IMR-90 (cell line): Measurements from ENCODE around the gene ZFAND2A. TPM values are rescaled to one million over a fixed set of nuclear protein-coding genes. Genes with fewer than 3 reads are reported as not detected.

ENCODE experiments used
- ATAC-seq: fragments of 200-7000 bp; cut with Tn5 transposase; 2 replicates; pipeline ENCODE4 v1.9.1; 2020; ENCODE audit warnings: low read depth, mild to moderate bottlenecking, moderate library complexity
- BruUV-seq: library from RNA; stranded (reverse); fragments of 400-500 nt; replicated peaks from 2 replicates; lab custom pipeline; 2021; lab: Mats Ljungman, UMichigan
- CTCF ChIA-PET: fragments of 300-600 bp; formaldehyde crosslinking; extraction: SDS; loops from one replicate; lab custom pipeline; 2021; ENCODE audit warnings: antibody characterized with exemption; lab: Yijun Ruan, JAX
- POLR2A ChIA-PET: fragments of 300-600 bp; sonication (Branson Sonifier 250); formaldehyde crosslinking; loops from one replicate; lab custom pipeline; 2022; ENCODE audit warnings: antibody characterized with exemption; ENCODE audit not compliant: unreplicated experiment; lab: Charles Lee
- DNase-seq: peaks from one replicate; pipeline ENCODE4 v3.0.0; 2013
- H2AFZ ChIP-seq: replicated peaks from 2 replicates; pipeline ENCODE3; 2013; ENCODE audit warnings: low read length, mild to moderate bottlenecking; ENCODE audit not compliant: poor library complexity
- H2AK5ac ChIP-seq: 2 replicates; pipeline ENCODE4 v1.6.1; 2013; ENCODE audit warnings: low read depth, low read length, inconsistent platforms
- H2AK9ac ChIP-seq: replicated peaks from 2 replicates; pipeline ENCODE3; 2013; ENCODE audit warnings: mild to moderate bottlenecking, low read depth, low read length, moderate library complexity; ENCODE audit not compliant: poor library complexity
- H2BK120ac ChIP-seq: 2 replicates; pipeline ENCODE4 v1.6.1; 2013; ENCODE audit warnings: low read depth, low read length, inconsistent platforms
- H2BK15ac ChIP-seq: 3 replicates; pipeline ENCODE4 v1.6.1; 2013; ENCODE audit warnings: low read depth, low read length, inconsistent platforms
- H2BK20ac ChIP-seq: 2 replicates; pipeline ENCODE4 v1.6.1; 2013; ENCODE audit warnings: low read depth, mild to moderate bottlenecking, inconsistent platforms, low read length, moderate library complexity
- H2BK5ac ChIP-seq: 2 replicates; pipeline ENCODE4 v1.6.1; 2013; ENCODE audit warnings: mild to moderate bottlenecking, low read depth, low read length, inconsistent platforms; ENCODE audit not compliant: poor library complexity, severe bottlenecking
- H3K14ac ChIP-seq: replicated peaks from 2 replicates; pipeline ENCODE4 v1.6.1; 2013; ENCODE audit warnings: low read depth, low read length, inconsistent platforms
- H3K18ac ChIP-seq: 2 replicates; pipeline ENCODE4 v1.6.1; 2013; ENCODE audit warnings: low read depth, low read length, control low read depth
- H3K23ac ChIP-seq: 2 replicates; pipeline ENCODE4 v1.6.1; 2013; ENCODE audit warnings: low read depth, low read length, inconsistent platforms
- H3K27ac ChIP-seq: 2 replicates; pipeline ENCODE4 v1.5.1; 2013; ENCODE audit warnings: mild to moderate bottlenecking, control low read depth, low read length; ENCODE audit not compliant: insufficient read depth
- H3K27me3 ChIP-seq: 2 replicates; pipeline ENCODE4 v1.6.1; 2013; ENCODE audit warnings: low read length; ENCODE audit not compliant: control insufficient read depth, insufficient read depth
- H3K36me3 ChIP-seq: 2 replicates; pipeline ENCODE4 v1.6.1; 2013; ENCODE audit warnings: low read length, mixed read lengths; ENCODE audit not compliant: control insufficient read depth, insufficient read depth
- H3K4ac ChIP-seq: 2 replicates; pipeline ENCODE4 v1.6.1; 2013; ENCODE audit warnings: low read depth, low read length, inconsistent platforms
- H3K4me1 ChIP-seq: 2 replicates; pipeline ENCODE4 v1.6.1; 2013; ENCODE audit warnings: low read length, mixed read lengths; ENCODE audit not compliant: control insufficient read depth, insufficient read depth
- H3K4me2 ChIP-seq: 2 replicates; pipeline ENCODE4 v1.6.1; 2013; ENCODE audit warnings: low read depth, mild to moderate bottlenecking, control low read depth, low read length, moderate library complexity
- H3K4me3 ChIP-seq: 2 replicates; pipeline ENCODE4 v1.5.1; 2013; ENCODE audit warnings: low read depth, mild to moderate bottlenecking, control low read depth, low read length, moderate library complexity; ENCODE audit not compliant: insufficient read depth
- H3K56ac ChIP-seq: 2 replicates; pipeline ENCODE4 v1.6.1; 2013; ENCODE audit warnings: low read length, inconsistent platforms; ENCODE audit not compliant: insufficient read depth; ENCODE audit errors: extremely low read depth
- H3K79me1 ChIP-seq, 2 experiments: 2 replicates each; pipeline ENCODE4 v1.6.1; 2013; ENCODE audit warnings: low read length in 2 of 2, inconsistent platforms in 1 of 2, low read depth in 1 of 2
- H3K9ac ChIP-seq: 2 replicates; pipeline ENCODE4 v1.6.1; 2013; ENCODE audit warnings: low read depth, low read length, control low read depth
- H3K9me1 ChIP-seq: 2 replicates; pipeline ENCODE4 v1.6.1; 2013; ENCODE audit warnings: low read length, inconsistent platforms; ENCODE audit not compliant: insufficient read depth
- H3K9me3 ChIP-seq: 2 replicates; pipeline ENCODE4 v1.6.1; 2013; ENCODE audit warnings: low read length; ENCODE audit not compliant: control insufficient read depth, insufficient read depth
- H4K20me1 ChIP-seq: 2 replicates; pipeline ENCODE4 v1.6.1; 2013; ENCODE audit warnings: low read length, inconsistent platforms; ENCODE audit not compliant: insufficient read depth
- H4K5ac ChIP-seq: 2 replicates; pipeline ENCODE4 v1.6.1; 2013; ENCODE audit warnings: mild to moderate bottlenecking, low read depth, low read length, control low read depth
- H4K8ac ChIP-seq, 2 experiments: 2 replicates each; pipeline ENCODE4 v1.6.1; 2013; ENCODE audit warnings: low read depth in 2 of 2, low read length in 2 of 2, control low read depth in 1 of 2, inconsistent platforms in 1 of 2
- H4K91ac ChIP-seq: 2 replicates; pipeline ENCODE4 v1.6.1; 2013; ENCODE audit warnings: low read depth, low read length, inconsistent platforms; ENCODE audit not compliant: insufficient read depth
- BHLHE40 ChIP-seq: fragments of 150-350 bp; IDR thresholded peaks from 2 replicates; pipeline ENCODE4 v1.6.1; 2016; ENCODE audit warnings: mild to moderate bottlenecking, low read depth, low read length
- CHD1 ChIP-seq: IDR thresholded peaks from 2 replicates; pipeline ENCODE4 v1.6.1; 2012; ENCODE audit warnings: low read depth, low read length, improper control_type of control experiment
- FOS ChIP-seq: fragments of 150-350 bp; IDR thresholded peaks from 2 replicates; pipeline ENCODE4 v1.6.1; 2016; ENCODE audit warnings: low read depth, low read length
- MAFK ChIP-seq: IDR thresholded peaks from 2 replicates; pipeline ENCODE4 v1.6.1; 2012; ENCODE audit warnings: low read depth, low read length, improper control_type of control experiment
- MAZ ChIP-seq: IDR thresholded peaks from 2 replicates; pipeline ENCODE4 v1.6.1; 2012; ENCODE audit warnings: low read depth, mild to moderate bottlenecking, low read length, improper control_type of control experiment, moderate library complexity, borderline replicate concordance
- MXI1 ChIP-seq: IDR thresholded peaks from 2 replicates; pipeline ENCODE4 v1.6.1; 2012; ENCODE audit warnings: low read depth, mild to moderate bottlenecking, low read length, moderate library complexity, borderline replicate concordance
- NFE2L2 ChIP-seq: fragments of 150-350 bp; IDR thresholded peaks from 2 replicates; pipeline ENCODE4 v1.6.1; 2016; ENCODE audit warnings: low read depth, mild to moderate bottlenecking, low read length
- POLR2A ChIP-seq: IDR thresholded peaks from 2 replicates; pipeline ENCODE4 v1.6.1; 2012; ENCODE audit warnings: mild to moderate bottlenecking, low read depth, low read length
- RAD21 ChIP-seq: IDR thresholded peaks from 2 replicates; pipeline ENCODE4 v1.6.1; 2012; ENCODE audit warnings: low read length, improper control_type of control experiment
- RFX5 ChIP-seq: IDR thresholded peaks from 2 replicates; pipeline ENCODE4 v1.8.0; 2012; ENCODE audit warnings: low read depth, mild to moderate bottlenecking, low read length, moderate library complexity
- SMC3 ChIP-seq: fragments of 150-350 bp; IDR thresholded peaks from 2 replicates; pipeline ENCODE4 v1.6.1; 2016; ENCODE audit warnings: low read depth, mild to moderate bottlenecking, antibody characterized with exemption, low read length, moderate library complexity
- WGBS, 2 experiments: methylation state at CpG; one replicate each; pipeline versions ENCODE4 v1.1.5 to v1.1.7; 2013; ENCODE audit warnings: missing lambda C conversion rate in 2 of 2; ENCODE audit not compliant: insufficient read length in 1 of 2; ENCODE audit errors: extremely low coverage in 2 of 2; 5-methylcytosine and 5-hydroxymethylcytosine counted together
- dilution Hi-C: fragments of 300-500 bp; cut with HindIII; formaldehyde crosslinking; loops from one replicate; pipeline ENCODE4 v1.14.3; 2018; ENCODE audit warnings: low sequenced_read_pairs; ENCODE audit not compliant: unreplicated experiment
- in situ Hi-C: fragments of 300-500 bp; cut with MboI; formaldehyde crosslinking; loops from 3 replicates; pipeline ENCODE4 v1.14.3; 2019; ENCODE audit warnings: low sequenced_read_pairs, inconsistent platforms, mixed read lengths
- intact Hi-C: fragments of 100-400 bp; cut with micrococcal nuclease; formaldehyde crosslinking; loops from 2 replicates; pipeline ENCODE4 v1.10.0; 2022
- polyA plus RNA-seq, 3 experiments: library from polyadenylated mRNA; depleted of rRNA; stranded (reverse); fragments of >200 nt; gene quantifications; 2 replicates each; pipeline ENCODE4 v1.2.3, GENCODE V29; 2012; ENCODE audit warnings: low replicate concordance in 1 of 3
- total RNA-seq: library from RNA; depleted of rRNA; stranded (reverse); fragments of >200 nt; gene quantifications from 2 replicates; pipeline ENCODE4 v1.2.3, GENCODE V29; 2012
- TF ChIP-seq, protein P1 (sequence below): conservative IDR thresholded peaks from 2 replicates; pipeline ENCODE4 v1.5.1; 2012; ENCODE audit warnings: mild to moderate bottlenecking, low read depth, low read length, improper control_type of control experiment
- TF ChIP-seq, protein P2 (sequence below): fragments of 150-350 bp; IDR thresholded peaks from 2 replicates; pipeline ENCODE4 v1.6.1; 2017; ENCODE audit warnings: mild to moderate bottlenecking, antibody characterized with exemption, low read length, low read depth

Gene ZFAND2A
- total and polyA plus RNA-seq, 2 of the 4 experiments (the other 2 are of a cell fraction), result 11.8 to 28.7 TPM

DNA sequence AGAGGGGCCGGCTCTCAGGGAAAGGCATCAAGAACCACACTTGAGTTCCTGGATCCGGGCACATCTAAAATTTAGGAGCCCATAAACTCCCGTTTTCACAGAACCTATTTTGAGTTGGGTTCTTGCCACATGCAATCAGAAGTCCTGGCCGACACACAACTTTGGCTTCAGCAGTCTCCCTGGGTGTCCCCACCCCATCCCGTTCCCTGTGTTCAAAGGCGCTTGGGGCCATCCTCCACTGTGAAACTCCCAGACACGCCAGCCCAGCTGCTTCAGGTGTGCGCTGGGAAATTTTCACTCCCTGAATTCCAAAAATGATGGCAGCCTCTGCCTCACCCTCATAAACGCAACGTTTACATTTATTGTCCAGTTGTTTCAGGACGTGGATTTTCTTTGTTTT is 8.4 kb upstream of the ZFAND2A start:
- Histone ChIP-seq H2AK9ac (no peak overlapping the region), H3K4me2 (no peak overlapping the region), H3K4me1 (no peaks in the 10 kb centered on the region), H2BK120ac (no peak overlapping the region), H3K36me3 (peaks cover 4% of the 10 kb centered on the region), H3K4me3 (no peak overlapping the region), H2BK15ac (no peak overlapping the region), H4K8ac (no peak overlapping the region), H3K79me1 (no peaks in the 10 kb centered on the region), H3K56ac (no peak overlapping the region), H3K18ac (no peak overlapping the region), H2AK5ac (no peak overlapping the region), H3K9ac (no peak overlapping the region), H4K5ac (no peak overlapping the region), H3K27me3 (no peaks in the 10 kb centered on the region), H2BK20ac (no peak overlapping the region), H3K9me1 (no peaks in the 10 kb centered on the region), H3K9me3 (no peaks in the 10 kb centered on the region), H4K20me1 (no peaks in the 10 kb centered on the region), H3K27ac (no peak overlapping the region), H3K4ac (no peak overlapping the region), H3K23ac (no peak overlapping the region), H2AFZ (no peak overlapping the region), H2BK5ac (no peak overlapping the region), H4K91ac (no peak overlapping the region), H3K14ac (no peak overlapping the region)
- ATAC-seq (no peak), DNase-seq (no peak)
- in situ Hi-C loops, result no loop called here
- 81% methylated on average over 8 of the region's 11 CpGs; no CpG with 5 or more reads in 1 of the 2 experiments for WGBS, 2 experiments
- CTCF ChIA-PET, result no interaction called here
- dilution Hi-C loops, result no loop called here
- BruUV-seq, result no TSS peak
- intact Hi-C loops, result no loop called here
- POLR2A ChIA-PET, result no interaction called here
- no peak for TF ChIP-seq MXI1
- no peak for TF ChIP-seq SMC3
- no peak for TF ChIP-seq POLR2A
- TF ChIP-seq, protein P1, sequence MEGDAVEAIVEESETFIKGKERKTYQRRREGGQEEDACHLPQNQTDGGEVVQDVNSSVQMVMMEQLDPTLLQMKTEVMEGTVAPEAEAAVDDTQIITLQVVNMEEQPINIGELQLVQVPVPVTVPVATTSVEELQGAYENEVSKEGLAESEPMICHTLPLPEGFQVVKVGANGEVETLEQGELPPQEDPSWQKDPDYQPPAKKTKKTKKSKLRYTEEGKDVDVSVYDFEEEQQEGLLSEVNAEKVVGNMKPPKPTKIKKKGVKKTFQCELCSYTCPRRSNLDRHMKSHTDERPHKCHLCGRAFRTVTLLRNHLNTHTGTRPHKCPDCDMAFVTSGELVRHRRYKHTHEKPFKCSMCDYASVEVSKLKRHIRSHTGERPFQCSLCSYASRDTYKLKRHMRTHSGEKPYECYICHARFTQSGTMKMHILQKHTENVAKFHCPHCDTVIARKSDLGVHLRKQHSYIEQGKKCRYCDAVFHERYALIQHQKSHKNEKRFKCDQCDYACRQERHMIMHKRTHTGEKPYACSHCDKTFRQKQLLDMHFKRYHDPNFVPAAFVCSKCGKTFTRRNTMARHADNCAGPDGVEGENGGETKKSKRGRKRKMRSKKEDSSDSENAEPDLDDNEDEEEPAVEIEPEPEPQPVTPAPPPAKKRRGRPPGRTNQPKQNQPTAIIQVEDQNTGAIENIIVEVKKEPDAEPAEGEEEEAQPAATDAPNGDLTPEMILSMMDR, result no peak
- TF ChIP-seq BHLHE40, result no peak
- TF ChIP-seq NFE2L2, result no peak
- TF ChIP-seq FOS, result no peak
- TF ChIP-seq MAZ, result no peak
- no peak for TF ChIP-seq RAD21
- no peak for TF ChIP-seq CHD1
- no peak for TF ChIP-seq RFX5
- no peak for TF ChIP-seq MAFK
- TF ChIP-seq, protein P2, sequence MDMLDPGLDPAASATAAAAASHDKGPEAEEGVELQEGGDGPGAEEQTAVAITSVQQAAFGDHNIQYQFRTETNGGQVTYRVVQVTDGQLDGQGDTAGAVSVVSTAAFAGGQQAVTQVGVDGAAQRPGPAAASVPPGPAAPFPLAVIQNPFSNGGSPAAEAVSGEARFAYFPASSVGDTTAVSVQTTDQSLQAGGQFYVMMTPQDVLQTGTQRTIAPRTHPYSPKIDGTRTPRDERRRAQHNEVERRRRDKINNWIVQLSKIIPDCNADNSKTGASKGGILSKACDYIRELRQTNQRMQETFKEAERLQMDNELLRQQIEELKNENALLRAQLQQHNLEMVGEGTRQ, result no peak
